ENCODE results near the gene RADX. TPM values are rescaled to one million over a fixed set of nuclear protein-coding genes. Genes with fewer than 3 reads are reported as not detected.
A peak's percentile ranks its signal among the peaks of the same experiment; 100 is the strongest.

Gene RADX
- total and polyA plus RNA-seq, 2 of the 13 experiments (the other 11 are each of a cell fraction or from before 2014, with no cell fraction given), result 1.1 to 2.7 TPM

- TF ChIP-seq USF2 (IDR thresholded peaks at IDR 0.05; ENCODE audit: low read depth, low read length), result no peak
- TF ChIP-seq USF2 (CRISPR knock-in tag; IDR thresholded peaks at IDR 0.05; ENCODE audit: borderline replicate concordance), result no peak
- TF ChIP-seq ZZZ3 (CRISPR knock-in tag; IDR thresholded peaks at IDR 0.05; ENCODE audit: borderline replicate concordance), result no peak
- TF ChIP-seq, protein P1, sequence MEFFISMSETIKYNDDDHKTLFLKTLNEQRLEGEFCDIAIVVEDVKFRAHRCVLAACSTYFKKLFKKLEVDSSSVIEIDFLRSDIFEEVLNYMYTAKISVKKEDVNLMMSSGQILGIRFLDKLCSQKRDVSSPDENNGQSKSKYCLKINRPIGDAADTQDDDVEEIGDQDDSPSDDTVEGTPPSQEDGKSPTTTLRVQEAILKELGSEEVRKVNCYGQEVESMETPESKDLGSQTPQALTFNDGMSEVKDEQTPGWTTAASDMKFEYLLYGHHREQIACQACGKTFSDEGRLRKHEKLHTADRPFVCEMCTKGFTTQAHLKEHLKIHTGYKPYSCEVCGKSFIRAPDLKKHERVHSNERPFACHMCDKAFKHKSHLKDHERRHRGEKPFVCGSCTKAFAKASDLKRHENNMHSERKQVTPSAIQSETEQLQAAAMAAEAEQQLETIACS (CRISPR knock-in tag; IDR thresholded peaks at IDR 0.05), result 0 out of 2 replicates have a peak, but pooled peaks have one; percentile 39
- no peak for TF ChIP-seq GATAD1 (CRISPR knock-in tag; IDR thresholded peaks at IDR 0.05)
- TF ChIP-seq SOX5 (CRISPR knock-in tag; IDR thresholded peaks at IDR 0.05; ENCODE audit: borderline replicate concordance), result no peak; the same call in 1 of the 2 replicates
- no peak for TF ChIP-seq ZNF143 (CRISPR knock-in tag; IDR thresholded peaks at IDR 0.05)
- TF ChIP-seq MTA3 (CRISPR knock-in tag; IDR thresholded peaks at IDR 0.05), result no peak
- TF ChIP-seq, protein P2, sequence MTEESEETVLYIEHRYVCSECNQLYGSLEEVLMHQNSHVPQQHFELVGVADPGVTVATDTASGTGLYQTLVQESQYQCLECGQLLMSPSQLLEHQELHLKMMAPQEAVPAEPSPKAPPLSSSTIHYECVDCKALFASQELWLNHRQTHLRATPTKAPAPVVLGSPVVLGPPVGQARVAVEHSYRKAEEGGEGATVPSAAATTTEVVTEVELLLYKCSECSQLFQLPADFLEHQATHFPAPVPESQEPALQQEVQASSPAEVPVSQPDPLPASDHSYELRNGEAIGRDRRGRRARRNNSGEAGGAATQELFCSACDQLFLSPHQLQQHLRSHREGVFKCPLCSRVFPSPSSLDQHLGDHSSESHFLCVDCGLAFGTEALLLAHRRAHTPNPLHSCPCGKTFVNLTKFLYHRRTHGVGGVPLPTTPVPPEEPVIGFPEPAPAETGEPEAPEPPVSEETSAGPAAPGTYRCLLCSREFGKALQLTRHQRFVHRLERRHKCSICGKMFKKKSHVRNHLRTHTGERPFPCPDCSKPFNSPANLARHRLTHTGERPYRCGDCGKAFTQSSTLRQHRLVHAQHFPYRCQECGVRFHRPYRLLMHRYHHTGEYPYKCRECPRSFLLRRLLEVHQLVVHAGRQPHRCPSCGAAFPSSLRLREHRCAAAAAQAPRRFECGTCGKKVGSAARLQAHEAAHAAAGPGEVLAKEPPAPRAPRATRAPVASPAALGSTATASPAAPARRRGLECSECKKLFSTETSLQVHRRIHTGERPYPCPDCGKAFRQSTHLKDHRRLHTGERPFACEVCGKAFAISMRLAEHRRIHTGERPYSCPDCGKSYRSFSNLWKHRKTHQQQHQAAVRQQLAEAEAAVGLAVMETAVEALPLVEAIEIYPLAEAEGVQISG (CRISPR knock-in tag; IDR thresholded peaks at IDR 0.05), result no peak; the same call in 1 of the 2 replicates
- TF ChIP-seq NFRKB (IDR thresholded peaks at IDR 0.05), result no peak
- no peak for TF ChIP-seq FOXK1 (CRISPR knock-in tag; IDR thresholded peaks at IDR 0.05; ENCODE audit: borderline replicate concordance, low read depth)
- 0 out of 2 replicates have a peak, but pooled peaks have one; percentile 6 for TF ChIP-seq RXRA (CRISPR knock-in tag; IDR thresholded peaks at IDR 0.05)
- TF ChIP-seq AKNA (CRISPR knock-in tag; IDR thresholded peaks at IDR 0.05; ENCODE audit: borderline replicate concordance), result no peak
- peak; percentile 55; the same call in 1 of the 2 replicates for TF ChIP-seq NFKB2 (CRISPR knock-in tag; IDR thresholded peaks at IDR 0.05; ENCODE audit: borderline replicate concordance)
- TF ChIP-seq SPEN (CRISPR knock-in tag; IDR thresholded peaks at IDR 0.05; ENCODE audit: low read depth), result no peak; the same call in 1 of the 2 replicates
- TF ChIP-seq RARA (CRISPR knock-in tag; IDR thresholded peaks at IDR 0.05), result peak; percentile 36; the same call in 1 of the 2 replicates
- TF ChIP-seq ZNF761 (CRISPR knock-in tag; conservative IDR thresholded peaks at IDR 0.05), result no peak
These were observed 115.0 kb downstream of the RADX start, which contains the start of gene RNF128 (continued) for GRCh38 chrX:106726485-106727437.
